ENCODE data around the gene OTX1.

OTX1 gene

DNA sequence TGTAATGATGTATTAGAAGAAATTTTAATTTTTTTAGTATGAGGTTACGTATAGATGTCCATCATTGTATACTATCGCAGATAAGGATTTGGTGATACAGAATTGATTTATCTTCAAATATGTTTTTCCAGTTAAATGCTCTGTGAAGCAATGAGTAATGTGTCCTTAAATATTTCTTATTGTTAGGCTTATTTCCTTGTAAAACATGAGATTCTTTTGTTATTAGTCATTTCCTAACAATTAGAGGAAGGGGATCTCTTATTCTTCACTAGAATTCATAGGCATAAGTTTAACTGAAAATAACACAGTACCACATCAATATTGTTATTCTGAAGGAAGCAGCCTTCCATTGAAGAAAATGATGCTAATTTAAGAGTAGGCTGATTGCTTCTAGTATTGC lies 15.5 kb upstream of the OTX1 start:
- H3K4me3 Mint-ChIP-seq, result no peak overlapping the region
- H3K9me3 Mint-ChIP-seq, result no peaks in the 10 kb centered on the region
- ATAC-seq (ENCODE audit: low read depth), result no peak
- DNase-seq (ENCODE audit: low spot score in 2 of 2), result no peak
- no peaks in the 10 kb centered on the region for H3K4me1 Mint-ChIP-seq
- H3K36me3 Mint-ChIP-seq, result peaks cover 7% of the 10 kb centered on the region
- no peak overlapping the region for H3K27ac Mint-ChIP-seq
- peaks cover 3% of the 10 kb centered on the region for H3K27me3 Mint-ChIP-seq

- Mint-ChIP-seq H3K36me3 (peaks cover 7% of the 10 kb centered on the region), H3K4me1 (no peaks in the 10 kb centered on the region), H3K27ac (no peak overlapping the region), H3K4me3 (no peak overlapping the region), H3K9me3 (no peaks in the 10 kb centered on the region), H3K27me3 (peaks cover 3% of the 10 kb centered on the region)
- ATAC-seq (ENCODE audit: low read depth) (no peak), DNase-seq (ENCODE audit: low spot score in 2 of 2) (no peak)
These were observed 15.0 kb upstream of the OTX1 start for GRCh38 chr2:63035660-63036059.

GRCh38 chr2:63038034-63038433 lies 12.6 kb upstream of the OTX1 start:
- no peak for DNase-seq (ENCODE audit: low spot score in 2 of 2)
- Mint-ChIP-seq H3K9me3 (no peaks in the 10 kb centered on the region), H3K27ac (no peak overlapping the region), H3K4me1 (no peaks in the 10 kb centered on the region), H3K36me3 (peaks cover 6% of the 10 kb centered on the region), H3K4me3 (no peak overlapping the region), H3K27me3 (peaks cover 3% of the 10 kb centered on the region)
- no peak for ATAC-seq (ENCODE audit: low read depth)

- ATAC-seq (ENCODE audit: low read depth), result no peak
- H3K27ac Mint-ChIP-seq, result no peak overlapping the region
- DNase-seq (ENCODE audit: low spot score in 2 of 2), result no peak
- H3K36me3 Mint-ChIP-seq, result peaks cover 18% of the 10 kb centered on the region
- H3K4me1 Mint-ChIP-seq, result no peaks in the 10 kb centered on the region
- H3K27me3 Mint-ChIP-seq, result peaks cover 7% of the 10 kb centered on the region
- H3K4me3 Mint-ChIP-seq, result no peak overlapping the region
- no peaks in the 10 kb centered on the region for H3K9me3 Mint-ChIP-seq
These were observed 10.0 kb upstream of the OTX1 start for GRCh38 chr2:63040586-63040985.

GRCh38 chr2:63041592-63041991 lies 9.0 kb upstream of the OTX1 start:
- Mint-ChIP-seq H3K9me3 (no peaks in the 10 kb centered on the region), H3K27ac (no peak overlapping the region), H3K27me3 (peaks cover 6% of the 10 kb centered on the region), H3K4me1 (peaks cover 1% of the 10 kb centered on the region), H3K4me3 (no peak overlapping the region), H3K36me3 (peaks cover 21% of the 10 kb centered on the region)
- ATAC-seq (ENCODE audit: low read depth) (no peak), DNase-seq (ENCODE audit: low spot score in 2 of 2) (no peak)

- H3K27ac Mint-ChIP-seq, result no peak overlapping the region
These were observed 6.0 kb upstream of the OTX1 start for GRCh38 chr2:63044362-63045327.

DNA sequence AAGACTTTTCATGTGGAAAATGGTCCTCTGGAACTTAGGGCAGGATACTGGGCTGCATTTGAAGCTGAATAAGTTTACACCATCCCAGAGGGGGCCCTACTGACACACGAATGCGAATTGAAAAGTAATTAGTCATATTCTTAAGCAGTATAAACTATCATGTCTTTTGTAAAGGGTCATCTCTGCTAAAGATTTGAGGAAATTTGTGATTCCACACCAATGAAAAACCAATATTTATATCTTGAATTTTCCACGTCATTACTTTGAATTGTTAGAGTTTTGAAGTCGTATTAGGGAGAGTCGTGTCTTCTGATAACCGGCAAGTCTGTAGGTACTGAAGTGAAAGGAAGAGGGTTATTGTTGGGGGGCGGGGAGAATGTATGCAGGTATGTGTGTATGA lies 4.1 kb upstream of the OTX1 start:
- Mint-ChIP-seq H3K36me3 (peaks cover 21% of the 10 kb centered on the region), H3K9me3 (peaks cover 1% of the 10 kb centered on the region), H3K27ac (no peak overlapping the region), H3K4me3 (no peak overlapping the region), H3K4me1 (peaks cover 21% of the 10 kb centered on the region), H3K27me3 (peaks cover 25% of the 10 kb centered on the region)
- DNase-seq (ENCODE audit: low spot score in 2 of 2) (no peak), ATAC-seq (ENCODE audit: low read depth) (no peak)

More at GRCh38 chr2:63044362-63045327, 6.0 kb upstream of the OTX1 start:
- ATAC-seq (ENCODE audit: low read depth), result no peak
- DNase-seq (ENCODE audit: low spot score in 2 of 2), result no peak
- peaks cover 1% of the 10 kb centered on the region for H3K9me3 Mint-ChIP-seq
- H3K36me3 Mint-ChIP-seq, result peaks cover 19% of the 10 kb centered on the region
- H3K4me1 Mint-ChIP-seq, result peaks cover 13% of the 10 kb centered on the region
- H3K27me3 Mint-ChIP-seq, result peaks cover 17% of the 10 kb centered on the region
- no peak overlapping the region for H3K4me3 Mint-ChIP-seq

DNA sequence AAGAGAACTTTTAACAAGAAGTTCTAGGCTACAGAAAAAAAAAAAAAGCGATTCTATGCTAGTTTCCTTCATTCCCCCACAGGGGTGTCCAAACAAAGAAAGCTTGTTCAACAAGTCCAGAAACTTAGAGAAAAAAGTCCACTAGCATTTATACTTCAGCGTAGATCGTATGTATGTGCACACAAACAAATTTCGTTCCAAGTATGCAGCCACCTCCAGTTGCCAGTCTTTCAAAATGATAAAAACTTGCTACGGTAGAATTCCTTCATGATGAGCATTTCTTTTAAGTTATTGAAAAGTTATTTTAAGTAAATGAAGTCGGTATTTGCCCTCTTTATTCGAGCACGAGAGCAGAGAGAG lies 3.7 kb upstream of the OTX1 start:
- H3K4me1 Mint-ChIP-seq, result peaks cover 21% of the 10 kb centered on the region
- DNase-seq (ENCODE audit: low spot score in 2 of 2) (no peak), ATAC-seq (ENCODE audit: low read depth) (no peak)
- H3K27ac Mint-ChIP-seq, result no peak overlapping the region
- H3K9me3 Mint-ChIP-seq, result peaks cover 1% of the 10 kb centered on the region
- H3K27me3 Mint-ChIP-seq, result peaks cover 25% of the 10 kb centered on the region
- H3K4me3 Mint-ChIP-seq, result peak overlapping the region; percentile 11
- peaks cover 21% of the 10 kb centered on the region for H3K36me3 Mint-ChIP-seq

GRCh38 chr2:63047321-63048279 lies 3.0 kb upstream of the OTX1 start:
- Mint-ChIP-seq H3K27me3 (peaks cover 28% of the 10 kb centered on the region), H3K4me1 (peaks cover 27% of the 10 kb centered on the region), H3K4me3 (peak overlapping the region; percentile 69), H3K9me3 (peaks cover 1% of the 10 kb centered on the region), H3K36me3 (peaks cover 21% of the 10 kb centered on the region), H3K27ac (no peak overlapping the region)
- ATAC-seq (ENCODE audit: low read depth) (no peak), DNase-seq (ENCODE audit: low spot score in 2 of 2) (peak; percentile 7 to 41)

DNA sequence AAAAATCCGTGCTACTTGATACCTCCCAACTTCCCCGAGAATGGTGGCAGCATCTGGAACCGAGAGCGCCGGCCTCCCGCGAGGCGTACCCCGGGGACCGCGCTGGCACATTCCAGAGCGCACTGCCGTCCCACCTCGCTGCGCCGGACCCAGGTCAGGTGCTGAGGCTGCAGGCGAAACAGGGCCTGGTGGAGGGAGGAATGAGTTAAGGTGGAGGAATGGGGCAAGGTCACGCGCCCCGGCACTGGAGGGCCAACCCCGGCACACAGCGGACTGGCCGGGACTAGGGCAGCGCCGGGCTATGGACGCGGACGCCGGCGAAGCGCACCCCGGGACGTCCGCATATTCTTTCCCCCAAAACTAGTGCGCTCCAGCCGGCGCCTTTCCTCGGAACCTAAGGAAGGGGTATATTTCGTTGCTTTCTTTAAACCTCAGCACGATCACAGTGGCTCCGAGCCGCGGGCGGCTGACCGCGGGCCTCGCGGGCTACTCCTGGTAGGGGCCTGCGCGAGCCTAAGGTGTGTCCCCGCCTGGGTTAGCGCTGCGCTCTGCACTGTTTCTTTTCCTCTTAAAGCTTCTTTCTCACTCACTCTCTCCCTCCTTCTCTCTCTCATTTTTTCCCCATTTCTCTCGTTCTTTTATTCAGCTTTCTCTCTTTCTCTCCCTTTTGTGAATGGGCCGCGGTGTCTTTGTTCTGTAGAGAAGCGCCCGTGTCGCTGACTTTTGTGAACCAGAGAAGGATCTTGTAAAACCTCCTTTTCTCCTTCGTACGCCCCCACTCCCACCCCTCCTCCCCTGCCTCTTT lies 2.1 kb upstream of the OTX1 start:
- Mint-ChIP-seq H3K36me3 (peaks cover 20% of the 10 kb centered on the region), H3K4me1 (peaks cover 29% of the 10 kb centered on the region), H3K4me3 (peak overlapping the region; percentile 69), H3K9me3 (peaks cover 1% of the 10 kb centered on the region), H3K27ac (no peak overlapping the region), H3K27me3 (peaks cover 34% of the 10 kb centered on the region)
- no peak for ATAC-seq (ENCODE audit: low read depth)
- peak; percentile 10 to 24 for DNase-seq (ENCODE audit: low spot score in 2 of 2)

DNA sequence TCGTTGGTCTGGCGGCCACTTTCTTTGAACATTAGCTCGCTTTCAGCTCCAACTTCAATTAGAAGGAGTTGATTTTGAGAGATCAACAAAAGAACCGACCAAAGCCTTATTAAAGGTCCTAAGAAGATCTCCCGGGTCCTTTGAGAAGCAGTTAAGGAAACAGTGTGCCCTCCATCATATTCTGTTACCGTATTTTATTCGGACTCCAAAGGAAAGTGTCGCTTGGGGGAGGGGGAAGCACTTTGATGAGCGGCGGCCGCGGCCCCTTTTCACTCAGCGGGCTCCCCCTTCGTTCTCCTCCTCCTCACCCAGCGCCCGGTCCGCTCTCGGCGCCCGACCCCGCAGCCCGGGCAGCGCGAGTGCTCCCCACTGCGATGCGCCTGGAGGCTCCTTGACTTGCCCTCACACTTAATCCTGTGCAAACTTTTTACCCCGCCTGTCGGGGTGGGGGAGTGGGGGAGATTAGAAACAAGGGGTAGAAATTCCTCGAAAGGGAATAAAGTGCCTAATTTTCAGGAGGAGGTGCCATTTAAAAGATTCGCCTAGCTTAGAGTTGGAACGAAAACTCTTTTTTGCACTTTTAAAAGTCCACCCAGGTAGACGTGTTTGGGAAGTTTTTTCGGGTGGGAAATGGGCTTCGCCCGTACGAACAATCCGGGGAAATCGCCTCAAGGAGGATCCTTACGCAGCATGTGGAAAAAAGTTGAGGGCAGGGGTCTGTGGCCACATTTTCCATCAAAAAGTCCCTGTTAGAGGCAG lies 1.2 kb upstream of the OTX1 start:
- ATAC-seq (ENCODE audit: low read depth) (no peak), DNase-seq (ENCODE audit: low spot score in 2 of 2) (peak in 1 of 2 donors; percentile 26)
- Mint-ChIP-seq H3K27ac (no peak overlapping the region), H3K4me1 (peaks cover 32% of the 10 kb centered on the region), H3K9me3 (peaks cover 1% of the 10 kb centered on the region), H3K36me3 (peaks cover 17% of the 10 kb centered on the region), H3K4me3 (peak overlapping the region; percentile 91), H3K27me3 (peaks cover 38% of the 10 kb centered on the region)

DNA sequence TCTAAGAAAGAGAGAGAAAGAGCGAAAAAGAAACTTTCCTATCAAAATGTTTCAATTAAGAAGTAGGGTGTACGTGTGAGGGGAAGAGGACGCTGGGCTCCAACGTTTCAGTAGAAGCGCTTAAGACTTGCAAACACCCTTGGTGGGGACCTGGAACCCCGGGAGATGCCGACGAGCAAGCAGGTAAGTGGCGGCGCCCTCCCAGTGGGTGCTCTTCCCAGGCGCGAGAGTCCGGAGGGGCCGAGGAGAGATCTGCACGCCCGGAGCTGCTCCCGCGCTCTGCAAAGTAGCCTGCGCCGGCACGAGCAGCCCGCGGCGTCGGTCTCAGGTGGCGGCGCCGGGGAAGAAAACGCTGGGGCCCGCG lies 678 bp upstream of the OTX1 start:
- peak; percentile 28 for ATAC-seq (ENCODE audit: low read depth)
- peaks cover 13% of the 10 kb centered on the region for H3K36me3 Mint-ChIP-seq
- peaks cover 34% of the 10 kb centered on the region for H3K4me1 Mint-ChIP-seq
- H3K9me3 Mint-ChIP-seq, result peaks cover 1% of the 10 kb centered on the region
- no peak for DNase-seq (ENCODE audit: low spot score in 2 of 2)
- H3K27me3 Mint-ChIP-seq, result peaks cover 38% of the 10 kb centered on the region
- peak overlapping the region; percentile 91 for H3K4me3 Mint-ChIP-seq
- H3K27ac Mint-ChIP-seq, result no peak overlapping the region

All from memory B cell (primary cell).